GM12878 (cell line): Measurements from ENCODE around the gene LZIC. TPM values are rescaled to one million over a fixed set of nuclear protein-coding genes. Genes with fewer than 3 reads are reported as not detected.
A peak's percentile ranks its signal among the peaks of the same experiment; 100 is the strongest.

Source experiments
- ATAC-seq: fragments of 200-7000 bp; cut with Tn5 transposase; 3 replicates; pipeline ENCODE4 v1.9.1; 2020; ENCODE audit warnings: mild to moderate bottlenecking, moderate library complexity
- BruUV-seq: library from RNA; stranded (reverse); fragments of 400-500 nt; replicated peaks from 2 replicates; lab custom pipeline; 2021; lab: Mats Ljungman, UMichigan
- CTCF ChIA-PET: fragments of 300-600 bp; sonication (Branson Sonifier 250); formaldehyde crosslinking; extraction: SDS; loops from one replicate; lab custom pipeline; 2021; ENCODE audit warnings: inconsistent platforms; lab: Yijun Ruan, JAX
- POLR2A ChIA-PET: fragments of 350-600 bp; formaldehyde crosslinking; extraction: SDS; loops from one replicate; lab custom pipeline; 2021; ENCODE audit warnings: inconsistent platforms; lab: Charles Lee
- RAD21 ChIA-PET: fragments of 300-600 bp; sonication (Branson Sonifier 250); formaldehyde crosslinking; loops from one replicate; lab custom pipeline; 2023; ENCODE audit warnings: antibody characterized with exemption; ENCODE audit not compliant: unreplicated experiment; lab: Charles Lee
- SMC1A ChIA-PET: fragments of 300-600 bp; sonication (Branson Sonifier 250); formaldehyde crosslinking; loops from one replicate; lab custom pipeline; 2023; ENCODE audit not compliant: unreplicated experiment, uncharacterized antibody; lab: Charles Lee
- DNase-seq: peaks from one replicate; pipeline ENCODE4 v3.0.0-alpha.2; 2011; ENCODE audit warnings: low read depth, low spot score
- FAIRE-seq: peaks from 3 replicates; lab custom pipeline; 2011; peaks lifted over from hg19 to GRCh38; lab: Jason Lieb, UNC
- H2AFZ ChIP-seq: 2 replicates; pipeline ENCODE4 v1.6.0; 2011; ENCODE audit warnings: low read depth, low read length, control low read depth; ENCODE audit not compliant: control insufficient read depth
- H3K27ac ChIP-seq: 2 replicates; pipeline ENCODE4 v1.5.1; 2011; ENCODE audit warnings: control low read depth; ENCODE audit not compliant: control insufficient read depth, insufficient read depth
- H3K27me3 ChIP-seq, 2 experiments: replicated peaks in 1 of 2; 2 replicates each; pipeline versions ENCODE4 v1.6.0 to v1.6.1; 2011; ENCODE audit warnings: low read length in 1 of 2; ENCODE audit not compliant: control insufficient read depth in 2 of 2, insufficient read depth in 2 of 2
- H3K36me3 ChIP-seq, 2 experiments: 2 replicates each; pipeline ENCODE4 v1.5.1; 2011; ENCODE audit warnings: low read length in 1 of 2; ENCODE audit not compliant: control insufficient read depth in 2 of 2, insufficient read depth in 2 of 2
- H3K4me1 ChIP-seq: 2 replicates; pipeline ENCODE4 v1.6.1; 2011; ENCODE audit warnings: mild to moderate bottlenecking, low read length, moderate library complexity, mixed read lengths; ENCODE audit not compliant: control insufficient read depth, insufficient read depth
- H3K4me2 ChIP-seq: 2 replicates; pipeline ENCODE4 v1.6.0; 2011; ENCODE audit warnings: control low read depth; ENCODE audit not compliant: control insufficient read depth, insufficient read depth
- H3K4me3 ChIP-seq: fragments of 200-600 bp; sonication (generic); 2 replicates; pipeline ENCODE4 v1.5.1; 2016
- H3K79me2 ChIP-seq: 2 replicates; pipeline ENCODE4 v1.6.0; 2011; ENCODE audit warnings: low read length; ENCODE audit not compliant: control insufficient read depth, insufficient read depth
- H3K9ac ChIP-seq: 2 replicates; pipeline ENCODE4 v1.8.0; 2011; ENCODE audit warnings: low read length, control low read depth, mixed read lengths; ENCODE audit not compliant: control insufficient read depth, insufficient read depth
- H3K9me3 ChIP-seq: replicated peaks from 3 replicates; pipeline ENCODE4 v1.5.1; 2011; ENCODE audit warnings: mild to moderate bottlenecking, low read length; ENCODE audit not compliant: control insufficient read depth, insufficient read depth
- H4K20me1 ChIP-seq: 2 replicates; pipeline ENCODE4 v1.6.0; 2011; ENCODE audit not compliant: control insufficient read depth, insufficient read depth
- BHLHE40 ChIP-seq, 2 experiments: fragments of 450-650 bp in 1 of 2; IDR thresholded peaks; 2 replicates each; pipeline ENCODE4 v1.6.1; 2011 to 2017; ENCODE audit warnings: low read depth in 2 of 2, borderline replicate concordance in 1 of 2, improper control_type of control experiment in 1 of 2, low read length in 1 of 2, mild to moderate bottlenecking in 1 of 2
- CBX3 ChIP-seq: fragments of 200-600 bp; sonication (generic); IDR thresholded peaks from 2 replicates; pipeline ENCODE4 v1.6.1; 2016; ENCODE audit warnings: low read depth, borderline replicate concordance
- E2F8 ChIP-seq: fragments of 450-650 bp; IDR thresholded peaks from 2 replicates; pipeline ENCODE4 v1.6.1; 2018; ENCODE audit warnings: mild to moderate bottlenecking, low read depth, moderate library complexity; ENCODE audit not compliant: partially characterized antibody
- MEF2B ChIP-seq: fragments of 450-650 bp; IDR thresholded peaks from 2 replicates; pipeline ENCODE4 v1.6.1; 2018; ENCODE audit warnings: mild to moderate bottlenecking, moderate library complexity; ENCODE audit not compliant: partially characterized antibody, poor library complexity, severe bottlenecking
- NFYA ChIP-seq: IDR thresholded peaks from 2 replicates; pipeline ENCODE4 v1.6.1; 2011; ENCODE audit warnings: low read depth, mild to moderate bottlenecking, low read length, improper control_type of control experiment, borderline replicate concordance
- NRF1 ChIP-seq: conservative IDR thresholded peaks from 2 replicates; pipeline ENCODE4 v1.6.1; 2011; ENCODE audit warnings: mild to moderate bottlenecking, low read depth, low read length, improper control_type of control experiment
- PBX3 ChIP-seq: IDR thresholded peaks from 2 replicates; pipeline ENCODE4 v1.6.1; 2011; ENCODE audit warnings: mild to moderate bottlenecking, low read depth, low read length, moderate library complexity; ENCODE audit not compliant: insufficient replicate concordance
- PKNOX1 ChIP-seq: fragments of 450-650 bp; IDR thresholded peaks from 2 replicates; pipeline ENCODE4 v1.6.1; 2016; ENCODE audit warnings: mild to moderate bottlenecking
- POLR2A ChIP-seq: IDR thresholded peaks from 2 replicates; pipeline ENCODE4 v1.6.1; 2011; ENCODE audit warnings: low read depth, mild to moderate bottlenecking, low read length
- POU2F2 ChIP-seq: IDR thresholded peaks from 3 replicates; pipeline ENCODE4 v1.6.1; 2011; ENCODE audit warnings: low read depth, mild to moderate bottlenecking, low read length, borderline replicate concordance
- TAF1 ChIP-seq: IDR thresholded peaks from 2 replicates; pipeline ENCODE4 v1.6.1; 2011; ENCODE audit warnings: mild to moderate bottlenecking, low read depth, low read length, borderline replicate concordance
- WGBS: methylation state at CpG from one replicate; pipeline ENCODE4 v1.1.6; 2016; ENCODE audit warnings: low lambda C conversion rate; ENCODE audit not compliant: insufficient replicate concordance, insufficient coverage; ENCODE audit errors: missing lambda C conversion rate; 5-methylcytosine and 5-hydroxymethylcytosine counted together
- in situ Hi-C: fragments of 300-500 bp; cut with MboI; formaldehyde crosslinking; loops from 9 replicates; pipeline ENCODE4 v1.14.3; 2018; ENCODE audit warnings: mixed read lengths
- intact Hi-C: fragments of 100-400 bp; cut with micrococcal nuclease; formaldehyde crosslinking; loops from one replicate; pipeline ENCODE4 v1.14.2; 2022; ENCODE audit not compliant: unreplicated experiment
- polyA plus RNA-seq, 11 experiments: library from polyadenylated mRNA; depleted of rRNA in 4 of 11; unstranded in 6 of 11; stranded (reverse) in 5 of 11; fragments of >200 nt; fragmentation: Nextera tagmentation in 4 of 11; fragmentation: Illumina TruSeq in 1 of 11; extraction: Ambion mirVana in 4 of 11; extraction: Trizol in 1 of 11; gene quantifications; 1 replicate in 1 of 11; 2 replicates in 10 of 11; pipeline versions ENCODE4 v1.2.1 to v1.2.3, GENCODE V29; 2011 to 2016; ENCODE audit warnings: inconsistent platforms in 2 of 11, missing spikeins in 2 of 11, low read depth in 1 of 11
- total RNA-seq, 4 experiments: library from RNA; depleted of rRNA in 3 of 4; stranded (reverse); fragments of >200 nt in 3 of 4; fragmentation: Illumina TruSeq in 1 of 4; extraction: Trizol in 1 of 4; gene quantifications; 2 replicates each; pipeline versions ENCODE4 v1.2.1 to v1.2.3, GENCODE V29; 2013 to 2021

LZIC gene
- total and polyA plus RNA-seq, 10 of the 15 experiments (the other 5 are each of a cell fraction or from before 2014, with no cell fraction given) = 7.3 to 30.3 (median 17.1) TPM

- DNase-seq (peak; percentile 27), ATAC-seq (peak; percentile 98), FAIRE-seq (peak; percentile 75)
- ChIA-PET SMC1A (interaction anchor here (1.2 to 3.6 kb wide), 5 partner anchors 9 to 87 kb away, joined by 3 to 23 read pairs (median 3); partner anchors contain the start of genes LZIC and NMNAT1), RAD21 (interaction anchor here (0.7 to 2.4 kb wide), 6 partner anchors 11 to 247 kb away, joined by 3 to 27 read pairs (median 4); partner anchors contain the start of genes LZIC and NMNAT1), CTCF (interaction anchor here (0.6 to 2.4 kb wide), 3 partner anchors 10 to 228 kb away, joined by 3 to 43 read pairs (median 8); no protein-coding TSS in a partner anchor), POLR2A (interaction anchor here (0.5 to 2.0 kb wide), 3 partner anchors 10 to 192 kb away, joined by 5 to 18 read pairs (median 7); partner anchors contain the start of genes LZIC and NMNAT1)
- Histone ChIP-seq H3K9ac (no peak overlapping the region), H3K4me3 (0 out of 2 replicates have a peak overlapping the region, but pooled peaks have one; percentile 2), H3K4me1 (peaks cover 9% of the 10 kb centered on the region), H3K9me3 (no peaks in the 10 kb centered on the region), H4K20me1 (no peaks in the 10 kb centered on the region), H3K4me2 (peak overlapping the region; percentile 72), H3K27ac (peak overlapping the region; percentile 68), H3K36me3 (peaks cover 0 to 4% of the 10 kb centered on the region in 2 experiments; a peak in 1 of 4 replicates), H3K79me2 (no peaks in the 10 kb centered on the region), H3K27me3 (no peaks in the 10 kb centered on the region), H2AFZ (peak overlapping the region; percentile 71)
- no TSS peak for BruUV-seq
- 32% methylated on average over 12 of the region's 12 CpGs for WGBS
- intact Hi-C loops = no loop called here
- TF ChIP-seq CBX3 = no peak
- TF ChIP-seq BHLHE40 (IDR thresholded peaks at IDR 0.05; ENCODE audit: borderline replicate concordance in 1 of 2, low read depth in 2 of 2, low read length in 1 of 2) = peak in 1 of 2 experiments; percentile 7; a peak in 1 of 4 replicates
- 0 out of 2 replicates have a peak, but pooled peaks have one; percentile 12 for TF ChIP-seq POLR2A
- TF ChIP-seq MEF2B = peak; percentile 83
- TF ChIP-seq TAF1 = peak; percentile 23; the same call in 1 of the 2 replicates
- peak; percentile 35; the same call in 1 of the 2 replicates for TF ChIP-seq NRF1
- no peak for TF ChIP-seq NFYA
- no peak for TF ChIP-seq POU2F2
- TF ChIP-seq PKNOX1 = peak; percentile 83
- peak; percentile 63 for TF ChIP-seq PBX3
- TF ChIP-seq E2F8 = no peak
- in situ Hi-C loops = no loop called here
These were observed 17.7 kb upstream of the LZIC start for GRCh38 chr1:9960706-9961562.
